OCI-LY3 (cell line): ENCODE data around the gene MEN1.

Experiments
- EZH2phosphoT487 ChIP-seq: fragments of 200-600 bp; shearing (Covaris generic); IDR thresholded peaks from 2 replicates; pipeline ENCODE4 v1.6.1; 2018; ENCODE audit warnings: antibody characterized with exemption, mixed run types, low read depth
- TF ChIP-seq, protein P1 (sequence below): fragments of 200-600, 300-600 bp; sonication (generic); IDR thresholded peaks from 2 replicates; pipeline ENCODE4 v1.5.1; 2014; ENCODE audit warnings: antibody characterized with exemption, low read length, low read depth

- TF ChIP-seq, protein P1, sequence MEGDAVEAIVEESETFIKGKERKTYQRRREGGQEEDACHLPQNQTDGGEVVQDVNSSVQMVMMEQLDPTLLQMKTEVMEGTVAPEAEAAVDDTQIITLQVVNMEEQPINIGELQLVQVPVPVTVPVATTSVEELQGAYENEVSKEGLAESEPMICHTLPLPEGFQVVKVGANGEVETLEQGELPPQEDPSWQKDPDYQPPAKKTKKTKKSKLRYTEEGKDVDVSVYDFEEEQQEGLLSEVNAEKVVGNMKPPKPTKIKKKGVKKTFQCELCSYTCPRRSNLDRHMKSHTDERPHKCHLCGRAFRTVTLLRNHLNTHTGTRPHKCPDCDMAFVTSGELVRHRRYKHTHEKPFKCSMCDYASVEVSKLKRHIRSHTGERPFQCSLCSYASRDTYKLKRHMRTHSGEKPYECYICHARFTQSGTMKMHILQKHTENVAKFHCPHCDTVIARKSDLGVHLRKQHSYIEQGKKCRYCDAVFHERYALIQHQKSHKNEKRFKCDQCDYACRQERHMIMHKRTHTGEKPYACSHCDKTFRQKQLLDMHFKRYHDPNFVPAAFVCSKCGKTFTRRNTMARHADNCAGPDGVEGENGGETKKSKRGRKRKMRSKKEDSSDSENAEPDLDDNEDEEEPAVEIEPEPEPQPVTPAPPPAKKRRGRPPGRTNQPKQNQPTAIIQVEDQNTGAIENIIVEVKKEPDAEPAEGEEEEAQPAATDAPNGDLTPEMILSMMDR: no peak
- no peak for TF ChIP-seq EZH2phosphoT487
These were observed 32.7 kb downstream of the MEN1 start for GRCh38 chr11:64777449-64778222.
